Fibroblast of the aortic adventitia (primary cell): ENCODE data around the gene ZNF554. TPM values are rescaled to one million over a fixed set of nuclear protein-coding genes. Genes with fewer than 3 reads are reported as not detected.

Experiments used
- DNase-seq: peaks from one replicate; pipeline ENCODE4 v3.0.0-alpha.2; 2010; ENCODE audit warnings: low read depth
- H3K4me3 ChIP-seq: 2 replicates; pipeline ENCODE4 v1.5.1; 2011; ENCODE audit warnings: low read depth, mild to moderate bottlenecking, control low read depth, low read length, moderate library complexity
- total RNA-seq: library from RNA; depleted of rRNA; stranded (reverse); fragments of >200 nt; gene quantifications from 2 replicates; pipeline ENCODE4 v1.2.3, GENCODE V29; 2012; ENCODE audit warnings: low replicate concordance
- TF ChIP-seq, protein P1 (sequence below): IDR thresholded peaks from 2 replicates; pipeline ENCODE4 v1.5.1; 2011; ENCODE audit warnings: mild to moderate bottlenecking, low read length, control low read depth, inconsistent platforms; ENCODE audit not compliant: insufficient read depth

Gene ZNF554
- total RNA-seq, 1 donor, result 3.2 TPM

DNA sequence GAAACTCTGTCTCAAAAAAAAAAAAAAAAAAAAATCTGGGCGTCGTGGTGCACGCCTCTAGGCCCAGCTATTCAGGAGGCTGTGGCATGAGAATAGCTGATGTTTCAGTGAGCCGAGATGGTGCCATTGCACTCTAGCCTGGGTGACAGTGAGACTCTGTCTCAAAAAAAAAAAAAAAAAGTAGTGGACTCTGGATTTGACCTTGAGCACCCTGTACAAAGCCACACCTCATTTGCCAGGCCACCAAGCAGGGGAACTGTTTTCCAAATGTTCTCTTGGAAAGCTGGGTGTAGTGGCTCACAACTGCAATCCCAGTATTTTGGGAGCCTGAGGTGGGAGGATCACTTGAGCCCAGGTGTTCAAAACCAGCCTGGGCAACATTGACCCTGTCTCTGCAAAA, 17.8 kb downstream of the ZNF554 start:
- no peak overlapping the region for H3K4me3 ChIP-seq
- TF ChIP-seq, protein P1, sequence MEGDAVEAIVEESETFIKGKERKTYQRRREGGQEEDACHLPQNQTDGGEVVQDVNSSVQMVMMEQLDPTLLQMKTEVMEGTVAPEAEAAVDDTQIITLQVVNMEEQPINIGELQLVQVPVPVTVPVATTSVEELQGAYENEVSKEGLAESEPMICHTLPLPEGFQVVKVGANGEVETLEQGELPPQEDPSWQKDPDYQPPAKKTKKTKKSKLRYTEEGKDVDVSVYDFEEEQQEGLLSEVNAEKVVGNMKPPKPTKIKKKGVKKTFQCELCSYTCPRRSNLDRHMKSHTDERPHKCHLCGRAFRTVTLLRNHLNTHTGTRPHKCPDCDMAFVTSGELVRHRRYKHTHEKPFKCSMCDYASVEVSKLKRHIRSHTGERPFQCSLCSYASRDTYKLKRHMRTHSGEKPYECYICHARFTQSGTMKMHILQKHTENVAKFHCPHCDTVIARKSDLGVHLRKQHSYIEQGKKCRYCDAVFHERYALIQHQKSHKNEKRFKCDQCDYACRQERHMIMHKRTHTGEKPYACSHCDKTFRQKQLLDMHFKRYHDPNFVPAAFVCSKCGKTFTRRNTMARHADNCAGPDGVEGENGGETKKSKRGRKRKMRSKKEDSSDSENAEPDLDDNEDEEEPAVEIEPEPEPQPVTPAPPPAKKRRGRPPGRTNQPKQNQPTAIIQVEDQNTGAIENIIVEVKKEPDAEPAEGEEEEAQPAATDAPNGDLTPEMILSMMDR, result no peak
- no peak for DNase-seq

DNA sequence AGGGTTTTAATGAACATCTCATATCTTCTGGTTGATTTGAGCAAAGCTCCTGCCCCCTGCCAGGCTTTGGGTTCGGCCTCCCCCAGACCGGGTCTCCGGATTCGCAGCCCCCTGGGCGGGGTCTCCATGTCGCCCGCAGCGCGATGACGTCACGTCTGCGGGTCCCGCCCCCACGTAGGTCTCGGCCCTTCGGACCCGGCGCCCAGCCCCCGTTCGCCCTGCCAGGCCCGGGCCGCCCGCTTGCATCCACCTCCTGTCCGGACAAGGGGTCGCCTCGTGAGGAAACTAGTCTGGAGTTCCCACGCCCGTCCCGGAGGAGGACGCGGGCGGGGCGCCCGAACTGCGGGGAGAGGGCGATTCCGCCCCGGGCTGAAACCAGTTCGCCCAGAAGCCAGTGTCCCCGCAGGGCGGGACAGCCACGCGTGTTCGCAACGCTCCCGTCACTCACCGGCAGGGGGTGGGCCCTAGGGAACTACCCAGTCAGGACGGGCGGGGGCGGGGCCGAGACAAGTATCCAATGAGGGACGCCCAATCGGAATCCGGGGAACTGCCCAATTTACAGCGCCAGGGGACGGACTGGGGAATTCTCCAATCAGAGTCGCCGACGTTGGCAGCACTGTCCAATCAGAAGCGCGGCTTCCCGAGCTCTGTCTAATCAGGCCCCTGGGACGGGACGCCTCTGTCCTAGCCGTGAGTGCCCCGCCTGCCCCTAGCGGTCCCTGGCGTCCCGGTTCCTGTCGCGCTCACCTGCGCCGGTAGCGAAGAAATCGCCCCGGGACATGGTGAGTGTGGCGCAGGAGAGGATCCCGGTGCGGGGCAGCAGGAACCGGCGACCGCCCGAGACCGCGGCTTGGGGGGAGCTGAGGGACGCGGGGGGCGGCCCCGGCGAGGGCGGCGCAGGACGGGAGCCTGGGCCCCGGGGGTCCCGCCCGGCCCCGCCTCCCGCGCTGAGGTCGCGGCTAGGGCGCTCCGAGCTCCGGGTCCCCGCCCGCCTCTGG, 21.4 kb downstream of the ZNF554 start, which contains the start of gene ZNF555:
Gene ZNF555 (plus strand): TSS at position 682 of the 998 bp plus-strand sequence. CDS start 98 bp downstream, at position 780.
- TF ChIP-seq, protein P1, result peak; percentile 34
- peak within 1 kb of the TSS; percentile 82 for H3K4me3 ChIP-seq
- peak; percentile 99 for DNase-seq

DNA sequence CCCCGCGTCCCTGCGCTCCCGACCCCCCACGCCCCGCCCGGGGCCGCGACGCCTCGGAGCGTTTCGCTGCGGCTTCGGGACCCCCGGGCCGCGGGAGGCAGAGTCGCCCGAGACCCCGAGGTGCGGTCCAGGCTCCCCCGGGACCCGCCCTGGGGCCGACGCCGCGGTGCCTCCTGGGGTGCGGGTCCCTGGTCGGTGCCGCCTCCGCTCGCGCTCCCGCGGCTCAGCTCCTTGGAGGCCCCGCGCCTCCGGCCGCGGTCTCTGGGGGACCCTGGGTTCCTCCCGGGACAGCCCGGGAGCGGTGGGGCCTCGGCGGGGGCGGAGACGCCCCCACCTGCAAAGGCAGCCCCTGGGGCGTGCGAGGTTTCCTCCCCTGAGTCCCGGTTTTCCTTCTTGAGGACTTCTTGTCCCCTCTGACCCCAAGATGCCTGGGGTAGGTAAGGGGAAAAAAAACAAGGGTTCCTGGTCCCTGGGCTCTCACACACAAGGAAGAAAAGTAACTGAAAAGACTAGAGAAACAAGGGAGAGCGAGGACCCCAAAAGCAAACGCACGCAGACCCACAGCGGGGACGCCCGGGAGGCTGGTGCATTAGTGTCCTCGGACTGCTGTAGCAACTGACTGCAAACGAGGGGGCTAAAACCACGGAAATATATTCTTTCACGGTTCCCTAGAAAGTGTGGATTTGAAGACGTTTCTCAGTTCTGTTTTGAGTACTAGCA, 22.3 kb downstream of the ZNF554 start:
- peak overlapping the region; percentile 82 for H3K4me3 ChIP-seq
- TF ChIP-seq, protein P1, result no peak
- DNase-seq, result no peak

DNA sequence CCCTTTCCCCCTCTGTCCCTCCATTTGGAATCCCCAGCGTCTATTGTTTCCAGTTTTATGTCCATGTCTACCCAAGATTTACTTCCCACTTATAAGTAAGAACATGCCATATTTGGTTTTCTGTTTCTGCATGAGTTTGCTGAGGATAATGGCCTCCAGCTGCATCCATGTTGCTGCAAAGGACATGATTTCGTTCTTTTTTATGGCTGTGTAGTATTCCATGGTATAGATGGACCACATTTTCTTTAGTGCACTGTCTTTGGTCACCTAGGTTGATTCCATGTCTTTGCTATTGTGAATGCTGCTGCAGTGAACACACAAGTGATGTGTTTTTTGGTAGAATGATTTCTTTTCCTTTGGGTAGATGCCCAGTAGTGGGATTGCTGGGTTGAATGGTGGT, 25.4 kb downstream of the ZNF554 start:
- H3K4me3 ChIP-seq, result no peak overlapping the region
- TF ChIP-seq, protein P1, result no peak
- no peak for DNase-seq

DNA sequence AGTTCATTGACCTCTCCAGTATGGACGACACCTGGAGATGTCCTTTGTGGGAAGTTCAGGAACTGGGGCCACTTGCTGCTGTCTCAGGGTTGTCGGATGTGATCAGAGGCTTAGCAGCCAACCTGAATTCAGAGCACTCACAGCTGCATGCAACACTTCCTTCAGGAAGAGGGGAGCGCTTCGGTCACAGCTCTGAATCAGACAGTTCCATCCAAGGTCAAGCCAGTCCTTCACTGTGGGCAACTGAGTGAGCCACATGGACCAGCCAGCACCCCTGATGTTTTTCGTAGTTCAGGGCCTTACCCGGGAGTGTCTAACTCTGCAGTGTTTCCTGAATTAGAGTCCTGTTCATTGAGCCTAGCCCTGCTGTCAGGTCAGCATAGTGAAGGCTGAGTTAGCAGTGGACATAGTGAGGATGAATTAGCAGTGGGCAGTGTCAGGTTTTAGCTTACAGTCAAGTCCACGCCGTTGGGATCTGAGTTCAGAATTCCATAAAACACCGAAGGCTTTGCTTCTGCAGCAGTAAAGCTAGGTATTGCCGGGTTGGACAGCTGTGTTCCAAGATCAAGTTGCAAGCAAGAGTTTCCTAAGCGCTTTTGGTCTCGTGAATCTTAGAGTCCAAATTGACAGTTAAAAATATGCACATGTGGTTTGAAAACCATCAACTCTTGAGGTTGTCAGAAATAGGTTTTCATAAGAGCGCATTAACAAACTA, 26.7 kb downstream of the ZNF554 start:
- no peak overlapping the region for H3K4me3 ChIP-seq
- DNase-seq, result no peak
- TF ChIP-seq, protein P1, result no peak

DNA sequence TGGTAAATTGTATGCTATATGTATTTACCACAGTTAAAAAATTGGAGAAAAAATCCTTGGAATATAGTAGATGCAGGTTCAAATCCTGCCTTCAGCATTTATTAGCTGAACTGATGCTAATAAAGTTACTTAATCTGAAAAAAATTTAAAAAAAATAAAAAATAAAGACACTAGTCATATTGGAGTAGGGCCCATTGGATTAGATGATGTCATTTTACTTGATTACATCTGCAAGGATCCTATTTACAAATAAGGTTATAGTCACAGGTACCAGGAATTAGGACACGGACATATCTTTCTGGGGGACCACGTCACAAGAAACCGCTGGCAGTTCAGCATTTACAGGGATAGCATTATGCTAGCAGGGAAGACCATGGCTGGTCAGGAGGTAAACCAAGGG, 27.8 kb downstream of the ZNF554 start:
- H3K4me3 ChIP-seq, result no peak overlapping the region
- TF ChIP-seq, protein P1, result no peak
- no peak for DNase-seq
